Measurements from ENCODE around the gene PAK1.

The PAK1 gene

DNA sequence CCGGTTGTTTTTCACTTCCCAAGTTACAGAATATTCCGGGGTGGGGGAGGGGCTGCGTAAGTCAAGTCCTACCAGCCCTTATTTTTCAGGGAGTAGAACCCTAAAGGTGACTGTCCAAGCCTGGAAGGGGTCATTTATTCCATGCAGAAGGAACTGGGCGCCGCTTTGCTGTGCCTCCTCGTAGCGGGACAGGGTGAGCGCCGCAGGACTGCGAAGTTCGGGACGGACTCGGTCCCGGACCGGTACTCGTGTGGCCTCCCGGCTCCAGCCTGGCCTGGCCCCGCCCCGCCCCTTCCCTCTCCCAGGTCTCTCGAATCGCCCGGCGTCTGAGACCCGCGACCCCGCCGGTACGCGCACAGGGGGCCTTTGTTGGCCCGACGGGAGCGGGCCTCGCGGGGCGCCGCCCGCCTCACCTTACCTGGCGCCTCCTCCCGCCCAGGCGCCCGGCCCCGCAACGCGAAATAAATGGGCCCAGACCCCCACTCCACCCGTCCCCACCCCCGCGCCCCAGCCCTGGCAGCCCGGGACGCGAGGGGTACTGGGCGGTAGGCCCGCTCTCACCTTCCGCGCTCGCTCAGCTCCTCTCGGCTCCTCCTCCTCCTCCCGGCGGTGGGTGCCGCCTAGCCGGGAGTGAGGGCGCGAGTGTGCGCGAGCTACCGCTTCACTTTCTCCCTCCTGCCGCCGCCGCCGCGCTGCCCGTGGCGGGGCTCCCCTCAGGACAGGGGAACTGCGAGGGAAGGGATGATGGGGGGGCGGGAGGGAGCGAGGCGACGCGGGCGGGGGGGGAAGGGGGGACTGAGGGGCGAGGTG, 698 bp downstream of the PAK1 start:
- peak; percentile 22 for DNase-seq (ENCODE audit: low read depth)

DNA sequence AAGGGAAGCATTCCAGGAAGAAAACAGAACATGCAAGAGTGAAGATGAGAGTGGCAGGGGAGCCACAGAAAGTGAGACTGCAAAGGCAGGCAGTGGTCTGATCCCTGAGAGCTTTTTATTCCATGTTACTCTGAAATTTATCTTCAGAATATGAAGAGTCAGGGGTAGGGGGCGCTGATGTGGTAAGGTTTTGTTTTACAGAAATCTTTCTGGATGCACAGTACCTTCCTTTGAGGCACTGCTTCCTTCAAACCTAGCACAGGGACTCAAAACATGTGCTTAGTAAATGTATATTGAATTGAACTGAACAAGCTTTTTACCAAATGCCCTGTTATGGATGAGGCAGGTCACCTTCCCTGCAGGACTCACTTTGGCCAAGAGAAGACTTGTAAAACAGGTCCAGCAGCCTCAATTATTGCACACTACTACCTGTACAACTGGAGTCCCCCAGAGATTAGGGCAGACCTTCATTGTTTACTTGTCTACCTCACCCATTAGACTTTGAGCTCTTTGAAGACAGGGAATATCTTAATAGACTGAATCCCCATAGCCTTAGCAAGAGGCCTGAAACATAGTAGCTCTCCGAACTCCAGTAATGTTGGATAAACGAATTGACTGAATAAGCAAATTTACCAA, 2.2 kb downstream of the PAK1 start:
- no peak for DNase-seq (ENCODE audit: low read depth)

DNA sequence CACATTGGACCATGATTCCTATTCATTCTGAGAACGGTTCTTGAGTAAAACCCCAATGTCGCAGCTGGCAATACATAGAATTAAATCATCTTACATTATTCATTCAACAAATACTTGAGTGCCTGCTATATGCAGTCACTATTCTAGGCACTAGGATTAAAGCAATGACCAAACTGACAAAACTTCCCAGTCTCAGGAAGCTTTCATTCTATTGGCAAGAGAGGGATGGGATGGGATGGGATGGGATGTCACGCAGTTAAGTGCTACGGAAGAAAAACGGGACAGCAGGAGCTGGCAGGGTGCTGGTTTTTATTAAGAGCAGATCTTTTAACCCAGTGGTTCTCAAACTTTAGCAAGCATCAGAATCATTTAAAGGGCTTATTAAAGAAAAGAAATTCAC, 2.9 kb downstream of the PAK1 start:
- no peak for DNase-seq (ENCODE audit: low read depth)

DNA sequence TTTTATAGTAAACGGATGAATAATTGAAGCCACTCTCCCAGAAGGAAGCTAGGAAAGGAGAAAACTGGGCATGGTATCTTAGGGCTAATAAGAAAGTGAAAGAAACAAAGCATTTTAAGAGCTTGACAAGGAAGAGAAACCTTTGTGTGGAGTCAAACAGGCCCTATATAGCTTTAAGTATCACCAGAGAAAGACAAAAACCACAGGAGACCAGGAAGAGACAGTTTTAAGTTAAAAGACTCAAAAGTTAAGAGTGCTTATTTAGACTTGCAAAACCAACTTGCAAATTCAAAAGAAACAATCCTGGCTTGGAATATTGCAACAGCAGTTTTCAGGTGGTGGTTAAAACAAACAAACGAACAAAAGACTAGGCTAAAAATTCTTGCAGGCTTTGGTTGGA, 3.4 kb downstream of the PAK1 start:
- DNase-seq (ENCODE audit: low read depth) = no peak

DNA sequence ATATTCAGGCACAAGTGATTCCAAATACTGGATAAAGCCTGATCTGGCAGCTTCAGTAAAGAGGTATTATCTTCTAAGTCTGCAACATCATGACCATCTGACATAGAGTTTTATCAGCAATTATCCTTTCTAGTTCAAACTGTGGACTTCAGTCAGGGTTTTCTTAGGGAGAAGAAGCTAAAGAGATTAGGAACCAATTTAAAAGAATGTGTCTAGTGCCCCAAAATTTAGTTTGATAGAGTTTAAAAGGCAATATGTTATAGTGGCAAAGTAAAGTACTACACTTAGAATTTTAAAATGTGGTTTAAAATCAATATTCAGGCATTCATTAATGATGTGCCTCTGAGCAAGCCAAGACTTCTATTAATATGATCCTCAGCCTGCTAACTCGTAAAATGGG, 5.4 kb downstream of the PAK1 start:
- DNase-seq (ENCODE audit: low read depth) = no peak

DNA sequence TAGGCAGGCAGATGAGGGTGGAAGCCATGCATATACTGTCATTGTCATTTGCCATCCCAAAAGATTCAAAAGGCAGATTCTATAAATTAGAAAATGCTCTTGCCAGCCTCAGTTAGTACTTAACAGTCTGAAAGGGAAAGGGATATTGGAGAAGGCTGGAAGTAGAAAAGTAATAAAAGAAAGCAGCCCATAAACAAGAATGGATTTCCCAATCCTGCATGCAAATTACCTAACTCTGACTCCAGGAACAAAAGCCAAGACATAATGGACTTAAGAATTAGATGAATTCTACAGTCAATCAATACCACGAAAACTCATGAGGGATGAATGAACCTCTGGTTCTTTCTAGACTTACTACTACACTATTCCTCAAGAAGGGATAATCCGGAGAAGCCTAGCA, 5.9 kb downstream of the PAK1 start:
- no peak for DNase-seq (ENCODE audit: low read depth)

DNA sequence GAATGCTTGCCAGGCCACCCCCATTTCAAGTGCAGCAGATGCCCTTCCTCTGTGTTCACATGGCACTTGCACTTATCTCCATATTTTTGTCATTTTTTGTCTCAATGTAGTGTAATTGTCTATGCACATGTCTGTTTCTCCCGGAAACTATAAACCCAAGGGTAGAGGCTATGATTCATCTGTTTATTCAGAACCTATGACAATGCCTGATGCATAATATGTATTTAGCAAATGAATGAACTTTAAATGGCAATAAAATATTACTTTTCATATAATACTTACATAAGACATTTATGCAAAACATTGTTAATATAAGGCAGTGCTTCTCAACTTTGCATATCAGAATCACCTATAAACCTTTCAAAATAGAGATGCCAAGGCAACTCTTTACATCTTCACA, 6.7 kb downstream of the PAK1 start:
- DNase-seq (ENCODE audit: low read depth) = no peak

DNA sequence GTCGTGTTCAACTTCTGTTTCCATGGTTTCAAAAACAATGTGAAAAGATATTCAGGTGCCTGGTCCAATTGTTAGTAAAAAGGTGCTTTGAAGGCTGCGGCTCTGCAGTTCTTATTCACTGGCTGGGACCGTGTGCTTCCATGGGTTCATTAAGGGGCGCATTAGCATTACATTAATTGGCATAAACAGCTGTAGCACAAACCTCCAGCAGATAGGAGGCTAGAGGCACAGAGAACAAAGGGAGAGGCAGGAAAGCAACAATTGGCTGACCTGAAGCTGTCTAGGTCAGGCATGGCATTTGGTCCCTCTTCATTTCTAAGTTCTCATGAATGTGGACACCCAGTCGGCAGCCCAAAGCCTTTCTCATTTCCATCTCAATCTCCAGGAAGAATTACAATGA, 16.6 kb downstream of the PAK1 start:
- no peak for DNase-seq (ENCODE audit: low read depth)

DNA sequence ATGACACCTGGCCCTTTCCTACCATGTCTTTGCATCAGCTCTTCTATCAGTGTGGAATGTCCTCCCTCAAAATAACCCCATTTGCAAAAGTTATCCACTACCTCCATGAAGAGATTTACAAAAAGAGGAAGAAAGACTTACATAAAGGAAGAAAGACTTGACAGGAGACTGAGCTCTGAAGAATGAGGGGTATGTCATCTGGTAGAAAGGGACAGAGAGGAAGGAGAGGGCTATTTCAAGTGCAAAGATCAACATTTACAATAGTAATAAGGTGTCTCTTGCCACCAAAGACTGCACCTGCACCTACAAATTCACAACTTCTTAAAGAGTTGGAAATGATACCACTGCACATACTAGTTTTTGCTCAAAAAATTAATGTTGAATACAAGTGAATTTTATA, 18.2 kb downstream of the PAK1 start:
- DNase-seq (ENCODE audit: low read depth) = no peak

DNA sequence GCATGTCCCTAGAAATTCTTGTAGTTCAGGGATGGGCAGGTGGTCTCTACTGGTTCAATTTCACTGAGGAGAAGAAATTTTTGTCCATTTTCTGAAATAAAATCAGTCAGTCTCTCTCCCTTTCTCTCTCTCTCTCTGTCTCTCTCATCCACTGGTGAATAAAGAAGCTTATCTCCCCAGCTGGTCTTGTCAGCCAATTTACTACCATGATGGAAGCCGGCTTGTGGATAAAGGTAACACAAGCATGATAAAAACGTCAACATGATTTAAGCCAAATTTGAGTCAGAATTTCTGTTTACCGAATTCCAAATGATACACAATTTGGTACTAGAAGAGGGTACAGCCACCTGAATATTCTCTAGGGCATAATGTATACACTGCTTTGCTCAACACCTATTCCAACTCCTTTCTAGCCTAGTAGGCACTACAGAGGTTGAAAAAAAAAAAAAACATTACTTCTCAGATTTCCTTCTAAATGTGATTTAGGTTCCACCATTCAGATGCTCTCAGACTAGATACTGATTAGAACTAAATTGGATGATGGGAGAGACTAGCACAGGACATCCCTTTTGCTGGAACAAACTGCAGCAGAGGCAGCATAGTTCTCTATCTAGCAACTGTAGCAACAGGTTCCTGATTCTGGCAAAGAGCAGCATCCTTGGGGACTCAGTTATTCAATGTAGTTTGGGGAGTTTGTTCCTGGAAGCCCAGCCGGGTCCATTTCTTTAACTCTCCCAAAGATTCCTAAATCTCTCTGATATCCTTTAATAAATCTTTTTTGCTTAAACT, 18.8 kb downstream of the PAK1 start:
- no peak for DNase-seq (ENCODE audit: low read depth)

DNA sequence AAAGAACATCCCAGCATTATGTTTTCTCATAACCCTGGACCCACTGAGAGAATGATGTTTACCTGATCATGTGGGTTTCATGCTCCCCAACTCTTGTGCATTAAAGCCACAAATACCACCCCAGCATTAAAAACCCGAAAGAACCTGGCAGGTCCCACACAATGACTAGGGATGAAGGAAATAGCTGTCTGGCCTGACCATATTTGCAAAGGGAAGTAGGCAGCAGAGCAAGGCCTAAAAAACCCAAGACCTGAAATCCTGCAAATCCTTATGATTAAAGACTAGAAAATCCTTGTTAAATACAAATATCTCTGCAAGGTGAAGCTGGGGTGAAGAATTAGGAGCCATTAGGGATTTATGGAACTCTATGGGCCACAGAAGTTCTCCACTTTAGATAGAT, 23.7 kb downstream of the PAK1 start:
- DNase-seq (ENCODE audit: low read depth) = no peak

DNA sequence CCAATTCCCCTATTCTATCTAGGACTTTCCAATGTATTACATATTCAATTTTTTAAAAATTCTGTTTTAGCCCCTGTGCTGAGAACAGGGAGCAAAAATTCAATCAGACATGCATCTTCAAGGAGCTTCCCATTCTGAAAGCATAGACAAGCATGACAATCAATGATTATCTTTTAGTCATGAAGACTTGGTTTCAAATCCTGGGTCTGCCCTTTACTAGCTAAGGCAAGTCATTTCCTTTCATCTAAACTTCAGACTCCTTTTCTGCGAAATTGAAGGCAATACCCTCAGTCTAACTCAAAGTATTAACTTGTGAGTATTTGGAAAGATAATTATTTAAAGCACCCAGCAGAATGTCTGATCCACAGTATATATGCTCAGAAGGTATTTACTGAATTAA, 24.1 kb downstream of the PAK1 start:
- no peak for DNase-seq (ENCODE audit: low read depth)

DNA sequence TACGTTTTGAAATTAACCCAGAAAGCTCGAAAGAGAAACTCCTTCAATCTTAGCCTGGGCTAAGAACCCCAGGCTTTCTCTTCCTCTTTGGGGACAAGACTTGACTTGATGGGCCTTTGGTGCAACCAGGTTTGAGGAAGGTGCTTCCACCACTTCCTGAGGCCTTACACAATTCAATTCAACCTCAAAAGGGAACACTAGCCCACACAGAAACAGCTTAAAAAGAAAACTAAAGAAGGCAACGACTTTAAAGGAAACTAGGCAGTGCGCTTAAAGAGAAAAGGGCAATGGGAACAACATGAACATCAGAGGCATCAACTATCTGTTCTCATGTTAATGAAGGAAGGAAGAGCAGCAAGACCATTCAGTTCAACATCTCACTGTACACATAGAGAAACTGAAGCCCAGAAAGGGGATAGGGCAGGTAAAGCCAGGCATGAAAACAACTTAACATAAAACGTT, 24.8 kb downstream of the PAK1 start:
- no peak for DNase-seq (ENCODE audit: low read depth)

DNA sequence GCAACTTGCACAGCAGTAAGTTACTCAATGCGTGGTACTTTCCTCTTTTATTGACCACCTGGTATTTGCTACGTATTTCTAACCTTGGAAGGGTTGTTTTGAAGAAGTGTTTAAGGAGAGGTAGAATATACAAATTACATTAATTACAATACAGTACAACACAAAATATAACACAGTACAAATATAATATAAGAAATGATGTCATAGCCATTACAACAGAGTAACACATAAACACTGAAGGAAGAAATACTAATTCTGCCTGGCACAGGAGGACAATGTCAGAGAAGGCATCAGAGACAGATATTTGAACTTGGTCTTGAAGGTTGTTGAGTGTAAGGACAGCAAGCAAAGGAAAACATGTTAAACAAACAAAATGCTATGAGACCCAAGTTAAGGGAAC, 25.6 kb downstream of the PAK1 start:
- no peak for DNase-seq (ENCODE audit: low read depth)

DNA sequence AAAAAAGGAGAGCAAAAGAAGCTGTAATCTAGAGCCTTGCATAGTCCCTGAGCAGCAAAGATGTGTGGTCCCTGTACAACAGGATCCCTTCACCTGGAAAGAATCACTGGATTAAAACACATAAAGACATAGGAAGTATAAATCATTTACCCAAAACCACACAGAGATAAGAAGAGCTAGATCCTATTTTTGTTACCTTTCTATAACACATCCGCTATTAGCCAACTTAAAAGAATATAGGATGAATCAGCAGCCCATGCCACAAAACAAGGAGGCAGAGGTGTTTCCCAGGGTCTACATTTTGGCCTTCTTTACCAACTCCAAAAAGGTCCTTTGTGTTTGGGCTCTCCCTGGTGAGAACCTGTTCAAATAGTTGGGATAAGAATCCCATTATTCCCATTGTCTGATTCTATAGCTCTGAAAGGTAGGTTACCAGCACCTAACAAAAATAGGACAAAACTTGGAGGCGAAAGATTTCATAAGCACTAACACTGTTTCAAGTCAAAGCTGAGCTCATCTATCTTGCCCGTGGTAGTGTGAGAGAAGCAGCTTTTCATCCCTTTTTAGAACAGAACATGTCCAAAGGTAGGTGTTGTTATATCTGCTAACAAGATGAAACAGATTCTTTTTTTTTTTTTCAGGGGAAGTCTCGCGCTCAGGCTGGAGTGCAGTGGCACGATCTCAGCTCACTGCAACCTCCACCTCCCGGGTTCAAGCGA, 26.8 kb downstream of the PAK1 start:
- no peak for DNase-seq (ENCODE audit: low read depth)

DNA sequence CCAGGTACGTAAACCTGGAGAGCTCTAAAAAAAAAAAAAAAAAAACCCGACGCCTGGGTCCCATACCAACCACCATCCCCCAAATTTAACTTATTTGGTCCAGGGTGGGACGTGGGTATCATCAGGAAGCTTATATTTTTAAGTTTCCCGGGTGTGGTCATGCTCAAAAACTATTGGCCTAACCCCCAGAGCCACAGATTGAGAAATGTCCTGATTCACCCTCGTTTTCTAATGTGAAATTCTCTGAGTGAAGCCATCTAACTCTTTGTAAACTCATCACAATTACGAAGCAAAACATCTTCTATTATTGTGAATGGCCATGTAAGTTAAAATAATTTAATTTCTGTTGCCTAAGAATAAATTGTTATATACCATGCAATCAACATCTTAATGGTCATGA, 29.6 kb downstream of the PAK1 start:
- DNase-seq (ENCODE audit: low read depth) = no peak

DNA sequence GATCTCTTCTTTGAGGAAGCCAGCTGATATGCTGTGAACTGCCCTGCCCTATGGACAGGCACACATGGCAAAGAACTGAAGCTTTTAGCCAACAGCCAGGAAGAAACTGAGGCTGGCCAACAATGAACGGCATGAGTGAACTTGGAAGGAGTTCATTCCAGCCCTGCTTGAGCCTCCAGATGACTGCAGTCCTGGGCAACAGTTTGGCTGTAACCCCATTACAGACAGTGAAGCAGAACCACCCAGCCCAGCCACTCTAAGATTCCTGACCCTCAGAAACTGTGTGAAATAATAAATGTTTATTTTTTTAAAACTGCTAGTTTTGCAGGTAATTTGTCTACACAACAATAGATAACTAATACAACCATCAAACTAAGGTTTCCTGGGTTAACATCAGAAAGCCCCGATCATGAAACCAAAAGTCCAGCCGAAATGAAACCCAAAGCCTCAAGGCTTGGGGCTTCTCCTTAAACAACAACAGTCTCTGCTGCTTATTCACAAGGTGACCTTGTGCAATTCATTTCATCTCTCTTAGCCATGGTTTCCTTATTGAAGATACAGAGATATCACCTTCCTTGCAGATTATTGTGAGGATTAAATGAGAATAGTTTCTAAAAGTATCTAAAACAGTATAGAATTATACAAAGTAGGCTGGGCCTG, 31.4 kb downstream of the PAK1 start:
- no peak for DNase-seq (ENCODE audit: low read depth)

DNA sequence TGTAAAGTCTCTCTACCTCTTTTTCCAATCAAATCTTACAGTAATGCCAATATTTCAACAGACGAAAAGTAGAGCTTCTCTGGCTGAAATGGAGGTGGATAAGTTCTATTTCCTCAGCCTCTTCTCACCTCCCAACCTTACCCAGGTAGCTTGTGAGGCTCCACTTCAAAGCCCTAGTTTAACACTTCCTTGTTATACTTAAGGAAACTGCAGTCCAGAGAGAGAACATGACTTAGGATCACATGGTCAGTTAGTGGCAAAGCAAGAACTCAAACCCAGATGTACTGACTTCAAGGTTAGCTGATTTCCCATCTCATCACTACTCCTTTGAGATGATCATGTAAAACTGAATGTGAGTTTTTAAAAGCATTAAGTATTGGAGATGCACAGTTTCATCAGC, 32.5 kb downstream of the PAK1 start:
- no peak for DNase-seq (ENCODE audit: low read depth)

DNA sequence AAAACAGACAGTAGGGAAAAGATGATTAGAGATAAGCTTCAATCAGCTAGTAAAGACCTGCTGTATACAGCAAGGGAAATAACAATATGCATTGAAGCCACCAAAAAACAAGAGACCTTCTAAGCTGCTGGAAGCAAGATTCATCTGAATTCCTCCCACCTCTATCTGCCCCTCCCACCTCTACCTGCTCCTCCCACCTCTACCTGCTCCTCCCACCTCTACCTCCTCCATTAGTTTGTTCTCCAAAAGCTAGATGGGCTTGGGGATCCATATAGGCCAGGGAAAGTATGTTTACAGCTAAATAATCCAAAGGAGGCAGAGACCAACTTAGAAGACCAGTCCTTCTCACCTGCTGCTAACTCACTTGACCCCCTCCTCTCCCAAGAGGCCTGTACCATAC, 33.2 kb downstream of the PAK1 start:
- DNase-seq (ENCODE audit: low read depth) = no peak

DNA sequence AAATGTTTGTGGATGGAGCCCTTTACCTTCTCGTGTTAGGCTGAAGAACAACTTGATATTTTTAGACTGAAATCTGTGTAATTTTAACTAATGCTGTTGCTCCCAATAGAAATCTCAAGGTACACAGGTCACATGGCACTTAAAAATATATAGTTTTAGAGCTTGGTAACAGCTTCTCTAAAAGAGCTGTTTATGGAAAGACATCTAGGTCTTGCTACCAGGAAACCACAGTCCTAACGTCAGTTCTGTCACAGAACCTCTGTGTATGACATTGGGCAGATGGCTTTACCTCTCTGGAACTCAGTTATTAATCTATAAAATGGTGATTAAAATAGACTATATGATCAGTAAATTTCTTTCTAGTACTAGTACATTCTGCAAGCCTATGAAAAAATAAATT, 35.4 kb downstream of the PAK1 start:
- DNase-seq (ENCODE audit: low read depth) = no peak

DNA sequence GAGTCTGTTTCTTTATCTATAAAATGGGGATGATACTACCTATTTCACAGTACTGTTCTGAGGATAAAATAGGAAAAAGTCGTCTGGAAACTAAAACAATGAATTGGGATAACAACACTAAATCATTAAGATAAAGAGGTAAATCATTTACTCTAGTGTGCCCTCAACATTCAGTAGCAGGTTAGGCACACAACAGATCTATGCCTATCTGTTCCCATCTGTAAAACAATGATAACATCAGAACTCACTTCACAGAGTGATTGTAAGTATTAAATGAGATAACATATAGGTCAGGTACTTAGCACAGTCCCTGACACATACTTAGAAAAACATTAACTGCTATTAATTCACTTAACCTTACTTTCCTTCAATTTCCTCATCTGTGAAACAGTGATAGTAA, 36.9 kb downstream of the PAK1 start:
- no peak for DNase-seq (ENCODE audit: low read depth)

DNA sequence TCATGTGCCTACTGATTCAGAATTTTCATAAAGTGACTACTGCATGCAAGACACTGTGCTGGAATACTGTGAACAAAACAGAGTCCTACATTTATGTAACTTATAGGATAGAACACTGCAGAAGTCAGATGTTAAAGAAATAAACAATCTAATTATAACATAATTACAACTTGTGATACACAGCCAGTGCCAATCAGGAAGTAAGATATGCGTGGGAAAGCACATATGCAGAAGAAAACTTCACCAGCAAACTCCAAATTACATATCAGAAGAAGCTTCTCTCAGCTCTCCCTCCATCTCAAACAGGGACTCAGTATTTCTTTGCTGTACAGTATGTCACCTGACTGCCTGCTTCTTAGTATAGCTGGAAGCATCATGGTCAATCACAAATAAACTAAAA, 37.4 kb downstream of the PAK1 start:
- DNase-seq (ENCODE audit: low read depth) = no peak

Measured in stimulated activated CD8-positive, alpha-beta memory T cell treated with anti-CD3 and anti-CD28 coated beads, Interleukin-12 subunit alpha, Interleukin-12 subunit beta, amount 100 ng/mL, for 1 hour (primary cell).